HepG2 (cell line): ENCODE results near the gene VCX3B. TPM values are rescaled to one million over a fixed set of nuclear protein-coding genes. Genes with fewer than 3 reads are reported as not detected.

Experiments
- ATAC-seq: fragments of 200-7000 bp; cut with Tn5 transposase; 3 replicates; pipeline ENCODE4 v1.9.1; 2020; ENCODE audit warnings: mild to moderate bottlenecking, moderate library complexity
- BruUV-seq: library from RNA; stranded (reverse); fragments of 400-500 nt; replicated peaks from 2 replicates; lab custom pipeline; 2021; lab: Mats Ljungman, UMichigan
- CTCF ChIA-PET: fragments of 300-600 bp; formaldehyde crosslinking; extraction: SDS; loops from one replicate; lab custom pipeline; 2021; ENCODE audit warnings: low total read pairs, inconsistent platforms, low intra/inter-chr PET ratio; lab: Yijun Ruan, JAX
- POLR2A ChIA-PET: fragments of 350-600 bp; sonication (Branson Sonifier 250); formaldehyde crosslinking; loops from one replicate; lab custom pipeline; 2020; ENCODE audit warnings: antibody characterized with exemption, inconsistent platforms; lab: Yijun Ruan, JAX
- DNase-seq: peaks from one replicate; pipeline ENCODE4 v3.0.0-alpha.2; 2015; ENCODE audit warnings: low spot score
- FAIRE-seq: peaks from 3 replicates; lab custom pipeline; 2011; peaks lifted over from hg19 to GRCh38; lab: Jason Lieb, UNC
- H2AFZ ChIP-seq: one replicate; pipeline ENCODE4 v1.6.1; 2011; ENCODE audit warnings: low read length, inconsistent platforms
- H3K27ac ChIP-seq: fragments of 300-600 bp; 3 replicates; pipeline ENCODE4 v1.8.0; 2011; ENCODE audit warnings: mixed run types, mild to moderate bottlenecking, mixed read lengths, low read length, inconsistent platforms; ENCODE audit not compliant: insufficient read depth; ENCODE audit errors: extremely low read length
- H3K27me3 ChIP-seq, 2 experiments: fragments of 200-600 bp in 1 of 2; 2 replicates in 1 of 2; 3 replicates in 1 of 2; pipeline versions ENCODE4 v1.6.0 to v1.8.0; 2011; ENCODE audit warnings: low read length in 2 of 2, mild to moderate bottlenecking in 2 of 2, moderate library complexity in 2 of 2, inconsistent platforms in 1 of 2; ENCODE audit not compliant: insufficient read depth in 2 of 2, control insufficient read depth in 1 of 2
- H3K36me3 ChIP-seq, 2 experiments: fragments of 200-600 bp in 1 of 2; replicated peaks in 1 of 2; 2 replicates in 1 of 2; 3 replicates in 1 of 2; pipeline versions ENCODE4 v1.5.1 to v1.8.0; 2011; ENCODE audit warnings: low read length in 2 of 2, inconsistent platforms in 1 of 2; ENCODE audit not compliant: insufficient read depth in 2 of 2, control insufficient read depth in 1 of 2
- H3K4me1 ChIP-seq: 2 replicates; pipeline ENCODE4 v1.5.1; 2012; ENCODE audit warnings: low read length, inconsistent platforms; ENCODE audit not compliant: insufficient read depth
- H3K4me2 ChIP-seq: 2 replicates; pipeline ENCODE4 v1.6.0; 2011; ENCODE audit warnings: low read depth, low read length, inconsistent platforms
- H3K4me3 ChIP-seq, 3 experiments: fragments of 200-600 bp in 1 of 3; sonication (generic), shearing (Covaris generic) in 1 of 3; replicated peaks in 1 of 3; 2 replicates each; pipeline ENCODE4 v1.5.1; 2011 to 2016; ENCODE audit warnings: low read length in 3 of 3, inconsistent platforms in 2 of 3, low read depth in 2 of 3, mild to moderate bottlenecking in 2 of 3, control low read depth in 1 of 3, mixed read lengths in 1 of 3; ENCODE audit not compliant: insufficient read depth in 1 of 3
- H3K79me2 ChIP-seq: one replicate; pipeline ENCODE4 v1.6.1; 2011; ENCODE audit warnings: low read length, inconsistent platforms; ENCODE audit not compliant: insufficient read depth
- H3K9ac ChIP-seq: 2 replicates; pipeline ENCODE4 v1.6.0; 2011; ENCODE audit warnings: mild to moderate bottlenecking, low read depth, low read length, inconsistent platforms; ENCODE audit not compliant: insufficient read depth
- H3K9me3 ChIP-seq: 2 replicates; pipeline ENCODE4 v1.5.1; 2012; ENCODE audit warnings: mild to moderate bottlenecking, low read length
- H4K20me1 ChIP-seq: 2 replicates; pipeline ENCODE4 v1.6.0; 2011; ENCODE audit warnings: inconsistent platforms, mild to moderate bottlenecking, low read length, moderate library complexity; ENCODE audit not compliant: insufficient read depth
- FOXA1 ChIP-seq, 2 experiments: fragments of 450-650 bp in 1 of 2; sonication (generic) in 1 of 2; formaldehyde crosslinking in 1 of 2; IDR thresholded peaks; 2 replicates each; pipeline versions ENCODE4 v1.4.0 to v1.6.1; 2016 to 2020; ENCODE audit warnings: missing genetic modification reagents in 1 of 2
- FOXK1 ChIP-seq: sonication (generic); formaldehyde crosslinking; IDR thresholded peaks from 2 replicates; pipeline ENCODE4 v1.4.0; 2020; ENCODE audit warnings: low read depth, missing genetic modification reagents, borderline replicate concordance
- FOXP1 ChIP-seq, 2 experiments: fragments of 450-650 bp in 1 of 2; IDR thresholded peaks; 2 replicates each; pipeline ENCODE4 v1.6.1; 2017 to 2018; ENCODE audit warnings: antibody characterized with exemption in 1 of 2
- MBNL3 ChIP-seq: fragments of 250-450 bp; sonication (Bioruptor Pico); conservative IDR thresholded peaks from 2 replicates; pipeline ENCODE4 v1.8.0; 2022; ENCODE audit warnings: mild to moderate bottlenecking, inconsistent platforms
- SRY ChIP-seq: sonication (generic); formaldehyde crosslinking; IDR thresholded peaks from 2 replicates; pipeline ENCODE4 v1.8.0; 2022; ENCODE audit warnings: mild to moderate bottlenecking, missing genetic modification reagents
- TSC22D2 ChIP-seq: sonication (generic); formaldehyde crosslinking; IDR thresholded peaks from 2 replicates; pipeline ENCODE4 v1.5.1; 2020; ENCODE audit warnings: missing genetic modification reagents, mild to moderate bottlenecking, borderline replicate concordance
- ZBTB26 ChIP-seq: IDR thresholded peaks from 2 replicates; pipeline ENCODE4 v1.6.1; 2016; ENCODE audit warnings: missing compliant biosample characterization, missing genetic modification reagents, borderline replicate concordance
- ZNF10 ChIP-seq: sonication (generic); formaldehyde crosslinking; IDR thresholded peaks from 2 replicates; pipeline ENCODE4 v1.4.0; 2020; ENCODE audit warnings: mild to moderate bottlenecking, low read depth, missing genetic modification reagents, borderline replicate concordance
- ZNF17 ChIP-seq: sonication (generic); formaldehyde crosslinking; IDR thresholded peaks from 2 replicates; pipeline ENCODE4 v1.5.0; 2020; ENCODE audit warnings: mild to moderate bottlenecking, missing genetic modification reagents
- ZNF441 ChIP-seq: sonication (generic); formaldehyde crosslinking; IDR thresholded peaks from 2 replicates; pipeline ENCODE4 v1.7.0; 2021; ENCODE audit warnings: missing genetic modification reagents, borderline replicate concordance
- ZNF619 ChIP-seq: sonication (generic); formaldehyde crosslinking; IDR thresholded peaks from 2 replicates; pipeline ENCODE4 v1.4.0; 2020; ENCODE audit warnings: mild to moderate bottlenecking, missing genetic modification reagents
- WGBS: methylation state at CpG from one replicate; pipeline ENCODE4 v1.1.6; 2017; ENCODE audit warnings: low lambda C conversion rate; 5-methylcytosine and 5-hydroxymethylcytosine counted together
- in situ Hi-C: cut with HindIII; loops from 2 replicates; pipeline ENCODE4 v1.10.0; 2017; ENCODE audit warnings: low pct_unique_long_range_greater_than_20kb; ENCODE audit not compliant: extremely low pct_ligation_motif_present
- intact Hi-C: fragments of 100-400 bp; cut with micrococcal nuclease; formaldehyde crosslinking; loops from one replicate; pipeline ENCODE4 v1.10.0; 2022; ENCODE audit not compliant: unreplicated experiment
- polyA plus RNA-seq, 8 experiments: library from polyadenylated mRNA; depleted of rRNA in 3 of 8; stranded (reverse) in 7 of 8; unstranded in 1 of 8; fragments of >200 nt; fragmentation: Illumina TruSeq in 4 of 8; extraction: Trizol in 4 of 8; gene quantifications; 2 replicates each; pipeline versions ENCODE4 v1.2.1 to v1.2.3, GENCODE V29; 2011 to 2016; ENCODE audit warnings: low read depth in 4 of 8, missing spikeins in 1 of 8, mixed read lengths in 1 of 8; ENCODE audit not compliant: insufficient read depth in 1 of 8
- total RNA-seq, 5 experiments: library from RNA; depleted of rRNA; stranded (reverse); fragments of >200 nt; fragmentation: Illumina TruSeq; extraction: Trizol; gene quantifications; 2 replicates each; pipeline ENCODE4 v1.2.3, GENCODE V29; 2016; ENCODE audit warnings: low read depth in 1 of 5
- TF ChIP-seq, protein P1 (sequence below), 2 experiments: sonication (generic) in 1 of 2; formaldehyde crosslinking in 1 of 2; IDR thresholded peaks; 2 replicates each; pipeline versions ENCODE4 v1.6.1 to v1.9.0; 2014 to 2022; ENCODE audit warnings: antibody characterized with exemption in 1 of 2, borderline replicate concordance in 1 of 2, inconsistent platforms in 1 of 2, low read depth in 1 of 2, missing genetic modification reagents in 1 of 2

VCX3B gene
- total and polyA plus RNA-seq, 2 of the 13 experiments (the other 11 are each of a cell fraction or from before 2014, with no cell fraction given), result not detected

- H3K4me1 ChIP-seq, result no peaks in the 10 kb centered on the region
- BruUV-seq, result no TSS peak
- H3K9me3 ChIP-seq, result no peaks in the 10 kb centered on the region
- in situ Hi-C loops, result no loop called here
- no peak overlapping the region for H3K9ac ChIP-seq
- no peak overlapping the region for H2AFZ ChIP-seq
- H3K36me3 ChIP-seq, result no peaks in the 10 kb centered on the region
- no peaks in the 10 kb centered on the region for H4K20me1 ChIP-seq
- CTCF ChIA-PET, result no interaction called here
- H3K27me3 ChIP-seq, result no peaks in the 10 kb centered on the region
- no peak for ATAC-seq
- H3K4me2 ChIP-seq, result no peak overlapping the region
- H3K4me3 ChIP-seq, result no peak overlapping the region
- H3K27ac ChIP-seq, result no peak overlapping the region
- WGBS, result 3% methylated on average over 3 of the region's 3 CpGs
- no peak for TF ChIP-seq TSC22D2
- no peak for TF ChIP-seq ZNF10 (CRISPR knock-in tag)
- no peak for TF ChIP-seq ZNF17
- no peak for TF ChIP-seq FOXA1 (IDR thresholded peaks at IDR 0.05)
- TF ChIP-seq FOXA1 (CRISPR knock-in tag; IDR thresholded peaks at IDR 0.05), result no peak
- no peak for TF ChIP-seq MBNL3
- no peak for TF ChIP-seq FOXP1 (IDR thresholded peaks at IDR 0.05)
- TF ChIP-seq FOXP1 (CRISPR knock-in tag; IDR thresholded peaks at IDR 0.05), result no peak
- no peak for TF ChIP-seq ZNF619
- no peak for TF ChIP-seq ZNF441 (CRISPR knock-in tag)
- no peak for TF ChIP-seq FOXK1 (CRISPR knock-in tag)
- TF ChIP-seq, protein P1, sequence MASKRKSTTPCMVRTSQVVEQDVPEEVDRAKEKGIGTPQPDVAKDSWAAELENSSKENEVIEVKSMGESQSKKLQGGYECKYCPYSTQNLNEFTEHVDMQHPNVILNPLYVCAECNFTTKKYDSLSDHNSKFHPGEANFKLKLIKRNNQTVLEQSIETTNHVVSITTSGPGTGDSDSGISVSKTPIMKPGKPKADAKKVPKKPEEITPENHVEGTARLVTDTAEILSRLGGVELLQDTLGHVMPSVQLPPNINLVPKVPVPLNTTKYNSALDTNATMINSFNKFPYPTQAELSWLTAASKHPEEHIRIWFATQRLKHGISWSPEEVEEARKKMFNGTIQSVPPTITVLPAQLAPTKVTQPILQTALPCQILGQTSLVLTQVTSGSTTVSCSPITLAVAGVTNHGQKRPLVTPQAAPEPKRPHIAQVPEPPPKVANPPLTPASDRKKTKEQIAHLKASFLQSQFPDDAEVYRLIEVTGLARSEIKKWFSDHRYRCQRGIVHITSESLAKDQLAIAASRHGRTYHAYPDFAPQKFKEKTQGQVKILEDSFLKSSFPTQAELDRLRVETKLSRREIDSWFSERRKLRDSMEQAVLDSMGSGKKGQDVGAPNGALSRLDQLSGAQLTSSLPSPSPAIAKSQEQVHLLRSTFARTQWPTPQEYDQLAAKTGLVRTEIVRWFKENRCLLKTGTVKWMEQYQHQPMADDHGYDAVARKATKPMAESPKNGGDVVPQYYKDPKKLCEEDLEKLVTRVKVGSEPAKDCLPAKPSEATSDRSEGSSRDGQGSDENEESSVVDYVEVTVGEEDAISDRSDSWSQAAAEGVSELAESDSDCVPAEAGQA (IDR thresholded peaks at IDR 0.05; ENCODE audit: low read depth), result no peak
- TF ChIP-seq, protein P1 (CRISPR knock-in tag; IDR thresholded peaks at IDR 0.05; ENCODE audit: borderline replicate concordance), result no peak
- no peak for TF ChIP-seq SRY (CRISPR knock-in tag)
- no peak for TF ChIP-seq ZBTB26 (CRISPR knock-in tag)
- POLR2A ChIA-PET, result no interaction called here
- no peak for DNase-seq
- FAIRE-seq, result no peak
- H3K79me2 ChIP-seq, result no peaks in the 10 kb centered on the region
- intact Hi-C loops, result no loop called here
Observed at GRCh38 chrX:8433109-8434062, 31.2 kb upstream of the VCX3B start.
